ENCODE results near the gene ZNF629. TPM values are rescaled to one million over a fixed set of nuclear protein-coding genes. Genes with fewer than 3 reads are reported as not detected.

ZNF629 gene
- total RNA-seq, 2 experiments from 2014 or later, result 2.1 to 2.3 TPM

DNA sequence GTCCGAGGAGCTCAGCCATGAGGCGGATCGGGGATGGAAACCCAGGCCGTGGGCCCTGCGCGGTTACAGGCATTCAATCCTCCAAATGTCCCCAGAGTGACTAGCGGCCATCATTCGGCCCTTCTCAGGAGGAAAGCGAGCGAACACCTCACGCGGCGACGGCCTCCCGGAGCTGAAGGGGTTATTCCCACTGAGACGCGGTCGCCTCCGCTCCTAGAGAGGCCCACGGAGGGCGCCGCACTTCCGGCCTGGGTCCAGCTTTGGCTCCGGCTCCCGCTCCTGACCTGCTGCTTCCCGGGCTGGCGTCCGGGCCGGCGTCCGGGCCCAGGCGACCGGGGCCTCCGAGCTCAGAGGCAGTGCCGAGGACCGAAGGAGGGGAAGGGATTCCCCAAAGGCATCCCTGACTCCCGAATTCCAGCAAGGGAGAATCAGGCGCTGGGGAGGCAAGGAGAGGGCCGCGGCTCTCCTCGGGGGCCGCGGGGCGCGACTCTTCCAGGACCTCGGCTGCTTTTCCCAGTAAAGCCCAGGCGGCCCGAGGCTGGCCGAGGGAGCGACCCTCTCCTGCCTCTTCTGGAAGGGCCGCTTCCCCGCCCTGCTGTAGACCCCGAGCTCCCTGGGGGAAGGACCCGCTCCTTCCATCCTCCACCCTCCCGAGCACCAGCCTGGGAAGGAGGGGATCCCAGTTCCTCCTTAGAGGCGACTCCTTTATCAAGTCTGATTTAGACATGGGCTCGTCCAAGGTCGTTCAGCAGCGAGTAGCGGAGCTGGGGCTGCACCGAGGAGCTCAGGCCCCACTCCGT, 18.6 kb upstream of the ZNF629 start:
- H3K9me3 Mint-ChIP-seq, result no peaks in the 10 kb centered on the region

DNA sequence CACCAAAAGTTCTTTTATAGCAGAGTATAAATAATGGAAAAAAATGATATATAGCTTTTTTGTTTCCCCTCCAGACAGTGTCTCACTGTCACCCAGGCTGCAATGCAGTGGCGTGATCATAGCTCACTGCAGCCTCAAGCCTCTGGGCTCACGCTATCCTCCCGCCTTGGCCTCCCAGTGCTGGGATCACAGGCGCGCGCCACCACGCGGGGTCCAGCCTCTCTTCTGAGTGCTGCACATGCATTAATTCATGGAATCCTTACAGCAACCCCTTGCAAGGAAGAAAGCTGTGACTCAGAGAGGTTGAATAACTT, 18.0 kb upstream of the ZNF629 start:
- DNase-seq, result peak; percentile 23
- CTCF ChIA-PET, result interaction anchor here (0.6 to 2.4 kb wide), 7 partner anchors 9 to 461 kb away, joined by 3 to 19 read pairs (median 4); no protein-coding TSS in a partner anchor
- H3K27ac Mint-ChIP-seq, result no peak overlapping the region
- no peaks in the 10 kb centered on the region for H3K9me3 Mint-ChIP-seq
- peaks cover 19% of the 10 kb centered on the region for H3K4me1 Mint-ChIP-seq (ENCODE audit: low read depth)
- peak overlapping the region; percentile 67 for H3K4me3 Mint-ChIP-seq
- H3K36me3 Mint-ChIP-seq (ENCODE audit: low read depth), result no peaks in the 10 kb centered on the region
- intact Hi-C loops (cut with micrococcal nuclease), result loop anchor here (1.0 kb wide), 2 partner anchors 9 to 19 kb away; no protein-coding TSS in a partner anchor
- no peaks in the 10 kb centered on the region for H3K27me3 Mint-ChIP-seq (ENCODE audit: low read depth)

More for the DNA sequence above, 18.6 kb upstream of the ZNF629 start:
- CTCF ChIA-PET, result interaction anchor here (0.6 to 2.4 kb wide), 8 partner anchors 8 to 460 kb away, joined by 3 to 19 read pairs (median 4); no protein-coding TSS in a partner anchor
- Mint-ChIP-seq H3K4me3 (peak overlapping the region; percentile 67), H3K4me1 (ENCODE audit: low read depth) (peaks cover 19% of the 10 kb centered on the region), H3K36me3 (ENCODE audit: low read depth) (no peaks in the 10 kb centered on the region), H3K27ac (peak overlapping the region; percentile 31), H3K27me3 (ENCODE audit: low read depth) (no peaks in the 10 kb centered on the region)
- DNase-seq, result peak; percentile 60
- intact Hi-C loops (cut with micrococcal nuclease), result loop anchor here (1.0 kb wide), 2 partner anchors 9 to 19 kb away; no protein-coding TSS in a partner anchor

DNA sequence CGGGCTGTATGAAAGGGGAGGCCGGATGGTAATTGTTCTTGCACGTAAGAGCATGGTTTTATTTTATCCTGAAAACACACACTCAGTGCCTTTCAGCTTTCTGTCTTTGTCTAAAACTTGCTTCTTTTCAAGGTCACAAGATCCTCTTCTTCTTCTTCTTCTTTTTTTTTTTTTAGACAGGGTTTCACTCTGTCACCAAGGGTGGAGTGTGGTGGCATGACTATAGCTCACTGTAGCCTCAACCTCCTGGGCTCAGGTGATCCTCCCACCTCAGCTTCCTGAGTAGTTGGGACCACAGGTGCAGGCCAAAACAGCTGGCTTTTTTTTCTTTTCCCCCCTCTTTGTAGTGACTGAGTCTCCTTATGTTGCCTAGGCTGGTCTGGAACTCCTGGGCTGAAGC, 15.9 kb upstream of the ZNF629 start:
- intact Hi-C loops (cut with micrococcal nuclease), result no loop called here
- DNase-seq, result no peak
- Mint-ChIP-seq H3K36me3 (ENCODE audit: low read depth) (no peaks in the 10 kb centered on the region), H3K27me3 (ENCODE audit: low read depth) (no peaks in the 10 kb centered on the region), H3K4me1 (ENCODE audit: low read depth) (peaks cover 19% of the 10 kb centered on the region), H3K9me3 (no peaks in the 10 kb centered on the region), H3K4me3 (no peak overlapping the region), H3K27ac (no peak overlapping the region)
- CTCF ChIA-PET, result interaction anchor here (0.6 to 2.0 kb wide), 3 partner anchors 12 to 32 kb away, joined by 3 to 5 read pairs (median 4); no protein-coding TSS in a partner anchor

DNA sequence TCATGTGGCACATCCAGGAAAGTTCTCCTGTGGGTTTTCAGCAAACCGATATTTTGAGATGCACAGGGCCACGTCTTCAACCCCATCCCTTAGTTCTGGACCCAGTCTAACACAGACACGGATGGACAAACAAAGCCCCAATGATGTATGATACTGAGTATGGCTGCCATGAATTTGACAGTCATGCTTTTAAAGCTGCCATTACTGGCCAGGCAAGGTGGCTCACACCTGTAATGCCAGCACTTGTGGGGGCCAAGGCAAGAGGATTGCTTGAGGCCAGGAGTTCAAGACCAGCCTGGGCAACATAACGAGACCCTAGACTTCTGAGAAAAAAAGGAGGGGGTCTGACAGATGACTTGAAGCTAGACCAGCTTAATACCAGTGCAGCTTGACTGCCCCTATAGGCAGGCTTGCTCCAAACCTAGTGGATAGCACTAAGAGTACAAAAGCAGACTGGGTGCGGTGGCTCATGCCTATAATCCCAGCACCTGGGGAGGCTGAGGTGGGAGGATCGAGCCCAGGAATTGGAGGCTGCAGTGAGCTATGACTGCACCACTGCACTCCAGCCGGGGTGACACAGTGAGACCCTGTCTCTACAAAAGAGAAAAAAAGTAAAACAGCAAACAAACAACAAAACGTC, 10.8 kb upstream of the ZNF629 start:
- H3K27ac Mint-ChIP-seq, result no peak overlapping the region
- CTCF ChIA-PET, result interaction anchor here (0.5 to 1.3 kb wide), 2 partner anchors 15 to 249 kb away, joined by 4 to 7 read pairs; no protein-coding TSS in a partner anchor
- no peaks in the 10 kb centered on the region for H3K27me3 Mint-ChIP-seq (ENCODE audit: low read depth)
- H3K4me1 Mint-ChIP-seq (ENCODE audit: low read depth), result no peaks in the 10 kb centered on the region
- H3K9me3 Mint-ChIP-seq, result no peaks in the 10 kb centered on the region
- intact Hi-C loops (cut with micrococcal nuclease), result no loop called here
- H3K4me3 Mint-ChIP-seq, result no peak overlapping the region
- H3K36me3 Mint-ChIP-seq (ENCODE audit: low read depth), result no peaks in the 10 kb centered on the region
- DNase-seq, result no peak

DNA sequence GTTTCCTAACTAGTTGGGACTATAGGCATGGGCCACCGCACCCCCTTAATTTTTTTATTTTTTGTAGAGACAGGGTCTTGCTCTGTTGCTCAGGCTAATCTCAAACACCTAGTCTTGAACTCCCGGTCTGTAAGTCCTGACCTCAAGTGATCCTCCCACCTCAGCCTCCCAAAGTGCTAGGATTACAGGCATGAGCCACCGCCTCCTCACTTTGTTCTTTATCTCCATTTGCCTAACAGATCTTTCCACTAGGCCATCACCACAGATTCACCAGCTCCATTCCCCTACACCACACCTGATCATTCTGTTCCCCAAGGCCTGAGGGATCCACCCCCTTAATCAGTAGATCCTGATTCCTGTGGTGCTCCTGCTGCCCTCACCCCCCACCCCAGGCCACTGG, 7.6 kb upstream of the ZNF629 start:
- H3K9me3 Mint-ChIP-seq, result no peaks in the 10 kb centered on the region
- no peak overlapping the region for H3K4me3 Mint-ChIP-seq
- H3K4me1 Mint-ChIP-seq (ENCODE audit: low read depth), result no peaks in the 10 kb centered on the region
- DNase-seq, result no peak
- H3K27me3 Mint-ChIP-seq (ENCODE audit: low read depth), result no peaks in the 10 kb centered on the region
- CTCF ChIA-PET, result interaction anchor here (1.8 kb wide), 1 partner anchor 21 kb away, joined by 6 read pairs; no protein-coding TSS in a partner anchor
- H3K36me3 Mint-ChIP-seq (ENCODE audit: low read depth), result no peaks in the 10 kb centered on the region
- no peak overlapping the region for H3K27ac Mint-ChIP-seq
- intact Hi-C loops (cut with micrococcal nuclease), result no loop called here

DNA sequence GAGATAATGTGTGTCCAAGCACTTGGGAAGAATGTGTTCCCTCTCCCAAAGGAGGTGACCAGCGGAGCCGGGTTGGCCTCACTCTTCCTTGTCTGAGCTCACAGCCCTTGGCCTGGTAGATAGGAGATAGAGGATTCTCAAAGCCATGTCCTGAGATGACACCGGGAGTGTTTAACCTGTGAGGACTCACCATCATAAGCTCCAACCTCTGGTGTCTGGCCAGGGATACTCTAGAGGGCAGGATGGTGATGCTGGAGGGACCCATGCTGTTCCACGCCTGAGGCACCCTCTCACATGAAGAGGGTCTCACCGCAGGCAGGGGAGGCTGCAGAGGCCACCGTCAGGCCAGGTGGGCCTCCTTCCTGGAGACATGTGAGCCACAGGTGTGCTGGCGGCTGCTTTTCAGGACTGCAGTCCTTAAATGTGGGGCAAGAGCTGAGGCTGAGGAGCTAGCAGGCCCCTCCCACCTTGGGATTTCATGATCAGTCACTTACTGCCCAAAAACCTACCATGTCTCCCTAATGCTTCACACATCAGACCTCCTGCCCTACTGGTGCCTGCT, 6.6 kb upstream of the ZNF629 start:
- H3K36me3 Mint-ChIP-seq (ENCODE audit: low read depth), result no peaks in the 10 kb centered on the region
- H3K27ac Mint-ChIP-seq, result no peak overlapping the region
- no peaks in the 10 kb centered on the region for H3K27me3 Mint-ChIP-seq (ENCODE audit: low read depth)
- no peaks in the 10 kb centered on the region for H3K9me3 Mint-ChIP-seq
- intact Hi-C loops (cut with micrococcal nuclease), result no loop called here
- CTCF ChIA-PET, result interaction anchor here (1.8 kb wide), 1 partner anchor 22 kb away, joined by 6 read pairs; no protein-coding TSS in a partner anchor
- DNase-seq, result no peak
- no peak overlapping the region for H3K4me3 Mint-ChIP-seq
- no peaks in the 10 kb centered on the region for H3K4me1 Mint-ChIP-seq (ENCODE audit: low read depth)

DNA sequence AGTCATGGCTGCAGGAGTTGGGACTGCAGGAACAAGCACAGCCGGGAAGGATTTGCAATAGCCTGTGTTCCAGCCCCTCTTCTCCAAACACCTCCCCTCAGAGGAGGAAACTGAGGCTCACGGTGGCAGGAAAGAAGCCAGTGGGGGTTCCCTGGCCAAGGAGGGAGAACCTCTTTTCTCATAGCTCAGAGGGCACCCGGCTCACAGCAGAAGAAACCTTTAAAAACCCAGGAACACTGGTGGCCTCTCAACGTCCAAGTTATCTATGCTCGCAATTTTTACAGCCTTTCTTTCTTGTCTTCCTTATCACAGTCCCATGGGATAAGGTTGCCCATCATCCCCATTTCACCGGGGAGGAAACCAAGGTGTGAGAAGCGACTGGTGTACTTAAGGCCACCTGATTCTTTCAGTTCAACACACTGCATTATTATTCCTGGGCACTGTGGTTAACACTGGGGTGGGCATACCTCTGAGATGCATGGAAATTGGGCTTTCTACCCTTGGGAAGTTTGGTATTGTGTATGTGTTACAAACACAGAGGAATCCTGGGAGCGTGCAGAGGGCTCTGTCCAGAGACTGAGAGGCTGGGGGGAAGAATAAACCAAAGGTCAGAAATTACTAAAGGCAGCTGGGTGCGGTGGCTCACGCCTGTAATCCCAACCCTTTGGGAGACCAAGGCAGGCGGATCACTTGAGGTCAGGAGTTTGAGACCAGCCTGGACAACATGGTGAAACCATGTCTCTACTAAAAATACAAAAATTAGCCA, 791 bp upstream of the ZNF629 start:
- intact Hi-C loops (cut with micrococcal nuclease), result loop anchor here (1.0 kb wide), 1 partner anchor 27 kb away; no protein-coding TSS in a partner anchor
- H3K9me3 Mint-ChIP-seq, result no peaks in the 10 kb centered on the region
- H3K36me3 Mint-ChIP-seq (ENCODE audit: low read depth), result peaks cover 2% of the 10 kb centered on the region
- no peak overlapping the region for H3K27ac Mint-ChIP-seq
- no peak for DNase-seq
- peaks cover 16% of the 10 kb centered on the region for H3K4me1 Mint-ChIP-seq (ENCODE audit: low read depth)
- no peaks in the 10 kb centered on the region for H3K27me3 Mint-ChIP-seq (ENCODE audit: low read depth)
- peak overlapping the region; percentile 82 for H3K4me3 Mint-ChIP-seq
- CTCF ChIA-PET, result interaction anchor here (0.7 kb wide), 1 partner anchor 9 kb away, joined by 3 read pairs; no protein-coding TSS in a partner anchor

DNA sequence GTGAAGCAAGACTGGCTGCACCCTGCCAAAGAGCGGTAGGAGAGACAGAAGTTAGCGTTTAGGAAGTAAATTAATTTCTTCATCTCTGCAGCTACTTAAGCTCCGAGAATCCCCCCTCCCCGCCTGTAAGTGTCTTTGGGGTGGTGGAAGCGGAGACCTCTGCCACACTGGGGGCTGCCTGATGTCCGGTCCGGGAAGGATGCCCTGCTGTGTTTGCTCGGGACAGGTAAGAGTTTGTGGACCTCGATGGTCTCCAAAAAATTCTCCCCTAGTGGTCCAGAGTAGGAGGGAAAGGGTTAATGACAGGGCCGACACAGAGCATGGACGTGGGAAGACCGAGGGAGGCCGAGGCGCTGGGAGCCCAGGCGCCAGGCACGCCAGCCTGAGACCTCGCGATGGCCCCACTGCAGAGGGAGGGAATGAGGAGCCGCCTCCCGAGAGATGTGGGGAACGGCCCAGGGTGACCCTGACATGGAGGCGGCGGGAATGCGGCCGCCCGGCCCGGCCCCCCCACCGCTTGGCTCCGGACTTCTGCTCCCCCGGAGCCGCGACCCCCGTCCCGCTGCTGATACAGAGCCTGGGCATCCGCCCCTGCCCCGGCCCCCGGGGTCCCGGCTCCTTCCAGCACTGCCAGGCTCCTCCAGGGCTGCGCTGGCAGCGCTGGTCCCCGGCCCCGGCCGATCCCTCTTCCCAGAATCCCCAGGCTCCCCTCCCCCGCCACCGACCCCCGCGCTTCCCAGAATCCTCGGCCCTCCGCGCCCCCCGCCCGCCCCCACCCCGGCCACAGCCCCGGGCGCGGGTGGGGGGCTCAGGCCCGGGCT, 680 bp downstream of the ZNF629 start:
- DNase-seq, result peak; percentile 33
- peaks cover 16% of the 10 kb centered on the region for H3K4me1 Mint-ChIP-seq (ENCODE audit: low read depth)
- CTCF ChIA-PET, result interaction anchor here (1.4 kb wide), 1 partner anchor 19 kb away, joined by 4 read pairs; no protein-coding TSS in a partner anchor
- no peaks in the 10 kb centered on the region for H3K27me3 Mint-ChIP-seq (ENCODE audit: low read depth)
- no peak overlapping the region for H3K27ac Mint-ChIP-seq
- no peaks in the 10 kb centered on the region for H3K9me3 Mint-ChIP-seq
- intact Hi-C loops (cut with micrococcal nuclease), result loop anchor here (1.0 kb wide), 1 partner anchor 19 kb away; no protein-coding TSS in a partner anchor
- H3K36me3 Mint-ChIP-seq (ENCODE audit: low read depth), result peaks cover 2% of the 10 kb centered on the region
- H3K4me3 Mint-ChIP-seq, result peak overlapping the region; percentile 74

DNA sequence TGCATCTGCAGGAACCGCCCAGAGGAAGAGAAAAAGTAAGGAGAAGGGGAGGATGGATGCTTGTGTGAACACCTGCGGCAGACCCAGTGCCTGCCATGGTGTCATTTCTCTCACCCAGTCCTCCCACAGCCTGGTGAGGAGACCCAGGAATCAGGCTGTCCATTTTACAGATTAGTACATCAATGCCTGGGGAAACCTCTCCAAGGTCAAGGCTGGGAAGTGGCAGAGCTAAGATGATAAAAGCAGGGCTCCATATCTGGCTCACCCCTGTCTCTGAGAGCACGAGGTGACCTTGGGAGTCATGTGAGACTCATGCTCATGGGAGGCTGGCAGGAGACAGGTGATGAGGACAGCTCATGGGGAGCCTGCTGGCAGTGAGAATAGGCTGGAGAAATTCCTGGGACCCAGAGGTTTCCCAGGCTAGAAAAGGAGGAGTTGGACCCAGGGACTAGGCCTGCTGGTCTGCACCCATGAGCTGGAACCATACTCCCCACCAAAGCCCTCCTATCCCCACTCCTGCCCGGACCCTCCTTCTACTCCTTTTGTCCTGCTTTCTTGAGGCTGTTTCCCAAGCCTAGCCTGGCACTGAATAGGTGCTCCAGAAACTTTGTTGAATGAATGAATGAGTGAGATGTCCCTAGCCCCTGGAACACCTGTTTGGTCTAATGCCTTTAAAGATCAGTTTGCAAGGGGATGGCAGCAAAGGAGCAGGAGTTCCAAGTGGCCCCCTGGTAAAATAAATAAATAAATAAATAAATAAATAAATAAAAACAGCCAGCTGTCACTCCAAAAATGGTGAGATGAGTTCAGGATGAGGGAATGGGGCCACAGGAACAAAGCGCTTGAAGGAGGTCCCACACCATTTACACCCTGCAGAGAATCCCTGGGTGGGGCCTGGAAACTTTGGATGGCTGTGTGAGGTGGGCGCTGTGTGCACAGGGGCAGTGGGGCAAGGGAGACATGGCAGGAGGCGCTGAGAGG, 1.6 kb downstream of the ZNF629 start:
- H3K9me3 Mint-ChIP-seq, result no peaks in the 10 kb centered on the region
- peaks cover 16% of the 10 kb centered on the region for H3K4me1 Mint-ChIP-seq (ENCODE audit: low read depth)
- intact Hi-C loops (cut with micrococcal nuclease), result loop anchor here (1.0 kb wide), 1 partner anchor 20 kb away; no protein-coding TSS in a partner anchor
- DNase-seq, result no peak
- peaks cover 2% of the 10 kb centered on the region for H3K36me3 Mint-ChIP-seq (ENCODE audit: low read depth)
- peak overlapping the region; percentile 74 for H3K4me3 Mint-ChIP-seq
- H3K27ac Mint-ChIP-seq, result no peak overlapping the region
- no peaks in the 10 kb centered on the region for H3K27me3 Mint-ChIP-seq (ENCODE audit: low read depth)
- CTCF ChIA-PET, result interaction anchor here (0.6 to 1.4 kb wide), 5 partner anchors 11 to 168 kb away, joined by 3 to 4 read pairs (median 3); no protein-coding TSS in a partner anchor

DNA sequence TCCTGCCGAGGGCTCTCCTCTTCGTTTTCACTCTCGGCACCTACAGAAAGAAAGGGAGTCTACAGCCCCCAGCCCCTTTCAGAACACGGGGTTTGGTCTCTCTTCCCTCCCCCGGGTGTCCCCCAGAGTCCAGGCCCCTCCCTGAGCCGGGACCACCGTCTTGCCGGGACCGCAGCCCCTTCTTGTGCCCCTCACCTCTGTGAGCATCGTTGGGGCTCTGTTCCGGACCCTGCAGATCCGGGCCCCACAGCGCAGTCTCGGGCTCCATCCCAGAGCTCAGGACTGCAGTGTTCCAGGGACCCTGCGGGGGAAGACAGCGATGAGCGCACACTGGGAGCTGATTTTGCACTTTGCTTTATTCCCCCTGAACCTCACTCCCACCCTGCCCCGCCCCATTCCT, 2.8 kb downstream of the ZNF629 start:
- Mint-ChIP-seq H3K27ac (no peak overlapping the region), H3K9me3 (no peaks in the 10 kb centered on the region), H3K4me3 (no peak overlapping the region), H3K36me3 (ENCODE audit: low read depth) (peaks cover 2% of the 10 kb centered on the region), H3K27me3 (ENCODE audit: low read depth) (no peaks in the 10 kb centered on the region), H3K4me1 (ENCODE audit: low read depth) (peaks cover 16% of the 10 kb centered on the region)
- intact Hi-C loops (cut with micrococcal nuclease), result no loop called here
- CTCF ChIA-PET, result interaction anchor here (0.9 kb wide), 1 partner anchor 158 kb away, joined by 3 read pairs; no protein-coding TSS in a partner anchor
- DNase-seq, result no peak

Measured in activated naive CD4-positive, alpha-beta T cell treated with anti-CD3 and anti-CD28 coated beads for 36 hours (primary cell).